EH (cell line): Measurements from ENCODE around the gene SORCS1.

Source experiments
- DNase-seq: peaks from one replicate; pipeline ENCODE4 v3.0.0-alpha.2; 2015; ENCODE audit warnings: low read depth

The SORCS1 gene

DNA sequence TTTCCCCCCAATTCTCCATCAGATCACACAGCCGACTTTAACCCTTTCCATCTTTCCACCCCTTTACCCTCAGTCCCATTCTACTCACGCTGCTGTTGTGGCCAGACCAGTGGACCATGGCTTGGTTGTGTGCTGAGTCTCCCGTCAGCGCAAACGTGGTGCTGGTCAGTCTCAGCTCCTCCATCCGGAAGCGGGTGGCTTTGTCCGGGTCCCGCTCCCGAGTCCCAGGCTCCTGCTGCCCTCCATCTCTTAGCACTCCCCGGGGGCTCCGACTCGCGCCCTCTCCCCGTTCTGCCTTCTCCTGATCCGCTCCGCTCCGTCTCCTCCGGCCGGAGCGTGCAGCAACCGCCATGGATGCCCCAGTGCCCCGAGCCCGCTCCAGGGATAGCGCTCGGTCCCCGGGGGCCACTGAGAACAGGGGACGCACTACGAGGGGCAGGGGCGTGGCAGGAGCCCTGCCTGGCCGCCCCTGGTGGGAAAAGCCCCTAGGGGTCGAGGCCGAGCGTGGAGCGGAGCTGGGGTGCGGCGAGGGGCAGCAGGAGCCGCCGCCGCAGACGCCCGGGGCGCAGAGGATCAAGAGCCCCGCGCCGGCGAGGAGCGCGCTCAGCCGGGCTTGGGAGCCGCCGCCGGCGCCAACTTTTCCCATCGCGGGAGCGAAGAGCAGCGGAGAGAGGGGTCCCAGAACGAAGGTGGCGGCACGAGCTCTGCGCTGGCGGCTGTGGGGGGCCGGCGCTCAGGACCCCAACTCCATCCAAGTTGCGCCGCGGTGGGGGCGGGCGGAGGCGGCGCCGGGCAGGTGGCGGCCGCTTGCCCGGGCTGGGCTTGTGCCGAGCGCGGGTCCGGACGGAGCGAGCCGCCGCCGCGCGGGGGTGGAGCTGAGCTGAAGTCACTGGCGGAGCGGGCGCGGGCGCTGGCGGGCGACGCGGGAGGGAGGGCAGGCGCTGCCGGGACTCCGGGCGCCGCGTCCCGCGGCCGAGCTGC is at the start of gene SORCS1:
Gene SORCS1 (minus strand): TSS at position 826 of the 981 bp plus-strand sequence.
- no peak for DNase-seq

DNA sequence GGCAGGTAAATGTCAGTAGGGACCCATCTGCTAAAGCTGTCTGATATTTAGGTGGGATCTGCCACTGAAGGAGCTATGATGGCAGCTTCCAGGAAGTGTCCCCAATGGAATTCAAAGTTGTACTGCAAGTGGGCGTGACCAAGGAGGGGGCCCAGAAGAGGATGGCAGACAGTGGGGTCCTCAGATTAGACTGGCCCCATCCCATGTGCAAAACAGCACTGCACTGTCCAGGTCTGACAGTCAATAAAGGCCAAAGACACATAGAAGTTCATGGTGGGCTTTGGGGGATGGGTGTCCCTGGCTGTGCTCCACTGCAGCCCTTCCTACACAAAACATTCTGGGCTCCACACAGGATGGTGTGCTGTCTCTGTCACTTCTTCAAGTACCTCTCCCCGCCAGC is 49.8 kb upstream of the SORCS1 start:
- DNase-seq, result no peak

DNA sequence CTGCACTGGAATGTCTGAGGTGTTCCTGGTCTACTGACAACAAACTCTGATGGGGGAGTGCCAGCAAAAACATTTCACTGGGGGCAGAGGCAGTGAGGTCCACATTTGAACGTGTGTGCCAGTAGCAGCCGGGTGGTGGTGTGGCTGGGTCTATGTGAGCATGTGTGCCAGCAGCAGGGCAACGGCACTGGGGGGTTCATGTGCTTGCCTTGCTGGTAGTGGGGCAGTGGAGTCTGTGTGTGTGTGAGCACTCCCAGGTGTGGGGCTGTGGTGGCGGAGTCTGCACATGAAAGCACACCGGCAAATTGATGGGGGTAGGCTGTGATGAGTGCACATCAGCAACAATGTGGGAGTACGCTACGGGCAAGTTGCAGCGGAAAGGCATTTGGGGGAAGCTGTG is 49.4 kb upstream of the SORCS1 start:
- DNase-seq, result no peak

DNA sequence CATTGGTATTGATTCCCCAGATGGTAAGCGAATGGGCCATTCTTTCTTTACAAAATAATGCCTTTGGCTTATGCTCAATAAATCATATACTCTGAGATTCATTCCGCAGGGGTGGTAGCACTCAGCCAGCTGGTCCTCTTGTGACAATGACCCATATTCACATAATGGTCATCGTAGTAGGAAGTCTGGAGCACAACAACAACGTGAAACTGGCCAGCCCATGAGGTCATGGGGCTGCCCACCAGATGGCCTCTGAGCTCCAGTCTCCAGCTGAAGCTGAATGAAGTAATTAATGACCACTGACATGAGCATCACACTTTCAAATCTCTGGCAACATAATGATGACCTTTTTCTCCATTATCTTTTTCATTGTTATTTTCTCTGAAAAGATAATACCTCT is 42.3 kb upstream of the SORCS1 start:
- DNase-seq, result no peak

DNA sequence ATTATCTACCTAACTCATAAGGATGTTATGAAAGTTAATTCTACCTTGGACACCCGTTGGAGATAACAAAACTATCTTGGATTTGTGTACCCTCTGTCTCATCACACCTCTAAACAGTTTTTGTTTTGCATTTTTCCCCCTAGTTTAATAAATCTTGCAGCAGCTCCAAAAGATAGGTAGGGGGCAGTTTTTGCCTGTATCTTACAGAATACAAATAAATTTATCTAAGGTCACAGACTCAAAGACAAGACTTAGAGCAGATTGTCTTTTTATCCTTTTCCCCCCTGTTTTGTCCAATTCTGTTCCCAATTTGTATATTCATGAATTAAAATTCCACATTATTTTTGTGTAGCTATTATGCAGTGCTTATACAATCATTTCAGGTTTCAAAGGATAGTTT is 5.0 kb upstream of the SORCS1 start:
- no peak for DNase-seq

DNA sequence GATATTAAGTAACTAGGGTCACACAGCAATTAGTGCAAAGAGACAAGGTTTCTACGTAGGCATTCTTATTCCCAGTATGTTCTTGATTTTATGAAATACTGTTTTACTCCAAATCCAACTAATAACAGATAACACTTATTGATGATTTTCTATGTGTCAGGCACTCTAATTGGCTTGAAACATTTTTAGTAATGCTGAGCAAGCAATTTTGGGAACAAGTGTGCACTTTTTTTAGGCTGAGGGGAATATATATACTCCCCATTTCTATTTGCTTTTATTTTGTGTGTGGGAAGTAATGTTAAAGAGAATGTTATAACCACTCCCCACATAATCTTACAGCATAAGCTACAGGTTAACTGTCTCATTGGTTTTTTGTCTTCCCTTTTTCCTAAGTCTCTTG is 4.2 kb upstream of the SORCS1 start:
- no peak for DNase-seq

DNA sequence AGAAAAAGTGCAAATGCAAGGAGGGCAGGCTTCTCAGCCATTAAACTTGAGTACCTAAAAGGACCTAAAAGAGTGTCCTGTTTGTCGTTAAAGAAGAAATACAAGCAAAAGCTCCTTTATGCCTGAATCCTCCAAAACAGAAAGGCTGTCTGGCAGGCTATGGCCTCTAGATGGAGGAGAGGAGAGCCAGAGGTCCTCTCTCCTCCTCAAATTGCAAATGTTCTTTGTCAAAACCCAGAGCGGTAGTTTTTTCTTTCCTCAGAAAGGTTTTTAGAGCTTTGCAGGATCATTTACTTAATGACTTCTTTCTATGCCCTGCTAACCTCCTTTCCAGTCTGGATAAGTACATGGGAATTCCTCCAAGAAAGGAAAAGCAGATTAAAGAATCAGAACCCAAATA is 1.9 kb upstream of the SORCS1 start:
- DNase-seq, result no peak

DNA sequence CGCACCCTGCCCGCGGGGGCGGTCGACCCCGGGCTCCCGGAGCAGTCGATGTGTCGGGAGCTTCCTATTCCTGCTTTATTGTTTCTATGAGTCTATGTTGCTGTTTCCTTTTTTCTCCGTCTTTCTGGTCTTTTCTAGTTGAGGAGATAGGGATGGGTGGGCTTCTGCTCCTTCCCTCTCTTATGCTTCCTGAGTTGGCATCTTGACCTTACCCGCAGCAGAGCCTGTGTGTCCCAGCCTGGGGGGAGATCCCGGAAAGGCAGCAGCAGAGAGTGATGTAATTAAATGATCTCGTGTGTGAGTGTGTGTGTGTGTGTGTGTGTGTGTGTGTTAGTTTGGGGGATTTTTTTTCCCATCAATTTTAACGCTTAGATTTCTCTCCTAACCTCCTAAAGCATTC is 486 bp upstream of the SORCS1 start:
- DNase-seq, result no peak

DNA sequence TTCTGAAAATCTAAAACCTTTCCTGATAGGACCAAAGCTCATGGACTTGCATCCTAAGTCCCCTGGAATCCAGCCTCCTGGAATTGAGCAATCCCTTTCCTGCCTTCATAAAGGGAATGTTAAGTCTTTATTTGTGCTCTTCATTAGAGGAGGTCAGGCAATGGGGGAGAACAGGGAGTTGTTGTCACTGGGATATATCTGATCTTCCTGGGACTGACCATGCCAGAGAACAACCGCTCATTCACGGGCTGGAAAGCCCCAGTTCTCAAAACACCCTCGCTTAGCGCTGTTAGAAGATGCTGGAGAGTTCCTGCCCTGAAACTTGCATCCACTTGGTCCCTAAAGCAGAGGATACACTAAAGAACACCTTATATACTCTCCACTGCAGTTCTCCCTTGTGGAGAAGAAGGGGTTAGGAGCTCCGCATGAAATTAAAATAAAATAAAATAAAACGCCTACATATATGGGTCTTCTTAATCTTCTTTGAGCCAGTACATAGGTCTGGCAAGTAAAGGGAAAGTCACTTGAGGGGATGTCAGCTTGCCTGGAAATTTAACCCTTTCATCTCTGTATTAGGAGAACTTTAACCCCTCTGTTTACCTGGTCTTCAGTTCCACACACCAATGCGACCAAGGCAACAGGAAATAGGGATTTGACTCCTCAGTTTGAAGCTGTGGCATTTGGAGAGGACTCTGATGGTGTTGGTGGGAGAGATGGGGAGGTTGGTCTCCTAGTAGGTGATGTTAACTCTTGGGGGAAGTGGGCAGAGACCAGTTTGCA is 1.2 kb downstream of the SORCS1 start:
- no peak for DNase-seq

DNA sequence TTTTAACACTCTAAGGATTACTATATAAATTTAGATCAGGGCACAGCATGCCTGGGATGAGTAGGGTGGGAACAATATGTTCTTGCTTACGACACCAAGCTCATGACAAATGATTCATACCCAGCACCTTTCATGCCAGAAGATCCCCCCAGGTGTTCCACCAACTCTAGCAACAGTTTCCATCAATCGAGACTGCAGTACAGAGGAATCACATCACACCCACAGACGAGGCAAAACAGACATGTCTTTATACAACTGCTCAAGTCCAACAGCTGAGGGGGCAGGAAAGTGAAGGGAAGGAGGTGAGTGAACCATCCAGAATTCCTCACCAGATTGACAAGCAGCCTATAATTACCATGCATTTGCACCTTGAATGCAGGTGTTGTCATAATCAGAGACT is 3.6 kb downstream of the SORCS1 start:
- no peak for DNase-seq

DNA sequence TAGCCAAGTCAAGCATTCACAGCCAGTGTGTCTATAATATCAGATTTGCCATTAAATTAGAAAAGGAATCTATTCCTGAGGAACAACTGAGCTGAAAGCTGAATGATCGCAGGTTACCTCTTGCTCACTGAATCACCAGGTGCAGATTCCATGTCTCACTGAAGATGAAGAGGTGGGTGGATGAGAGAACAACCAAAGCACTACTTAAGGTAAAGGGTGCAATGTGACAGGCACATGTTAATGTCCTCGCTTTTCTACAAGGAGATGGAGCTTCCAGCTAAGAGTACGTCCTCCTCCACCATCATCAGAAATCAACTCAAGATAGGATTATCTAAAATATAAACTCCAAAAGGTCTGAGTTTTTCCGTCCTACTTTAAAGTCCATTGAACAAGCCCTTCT is 4.6 kb downstream of the SORCS1 start:
- DNase-seq, result no peak

DNA sequence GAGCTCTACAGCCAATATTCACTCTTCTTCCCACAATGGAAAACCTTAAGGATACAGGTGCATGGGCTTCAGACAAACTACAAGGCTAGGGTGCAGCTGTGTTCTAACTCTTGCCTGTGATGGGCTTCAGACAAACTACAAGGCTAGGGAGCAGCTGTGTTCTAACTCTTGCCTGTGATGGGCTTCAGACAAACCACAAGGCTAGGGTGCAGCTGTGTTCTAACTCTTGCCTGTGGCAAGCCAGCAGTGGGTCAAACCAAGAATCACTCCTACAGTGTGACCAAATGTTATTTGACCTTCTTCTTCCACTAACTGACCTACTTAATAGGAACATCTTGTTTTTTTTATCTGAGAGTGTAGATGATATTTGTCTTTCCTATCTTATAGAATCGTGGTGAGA is 7.4 kb downstream of the SORCS1 start:
- no peak for DNase-seq

DNA sequence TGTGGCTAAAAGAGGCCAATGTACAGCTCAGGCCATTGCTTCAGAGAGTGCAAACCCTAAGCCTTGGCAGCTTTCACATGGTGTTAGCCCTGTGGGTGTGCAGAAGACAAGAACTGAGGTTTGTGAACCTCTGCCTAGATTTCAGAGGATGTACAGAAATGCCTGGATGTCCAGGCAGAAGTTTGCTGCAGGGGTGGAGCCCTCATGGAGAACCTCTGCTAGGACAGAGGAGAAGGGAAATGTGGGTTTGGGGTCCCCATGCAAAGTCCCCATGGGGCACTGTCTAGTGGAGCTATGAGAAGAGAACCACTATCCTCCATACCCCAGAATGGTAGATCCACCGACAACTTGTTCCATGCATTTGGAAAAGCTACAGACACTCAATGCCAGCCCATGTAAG is 12.4 kb downstream of the SORCS1 start:
- no peak for DNase-seq

DNA sequence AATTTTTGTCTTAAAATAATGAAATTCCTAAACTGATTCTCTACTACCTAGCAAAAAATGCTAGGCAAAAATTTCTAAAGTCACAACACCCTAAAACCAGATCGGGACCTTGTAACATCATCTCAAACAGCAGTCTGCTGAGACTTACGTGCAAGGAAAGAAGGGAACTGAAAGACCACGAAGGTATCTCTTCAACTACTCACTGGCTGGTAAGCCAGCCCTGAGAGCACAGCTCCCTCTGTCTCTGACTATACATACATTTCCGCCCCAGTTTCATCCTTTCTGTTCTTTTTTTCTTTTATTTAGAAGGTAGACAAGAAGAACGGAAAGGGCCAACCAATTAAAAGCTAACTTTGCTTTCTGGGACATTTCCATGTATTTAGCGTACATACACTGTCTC is 15.6 kb downstream of the SORCS1 start:
- no peak for DNase-seq

DNA sequence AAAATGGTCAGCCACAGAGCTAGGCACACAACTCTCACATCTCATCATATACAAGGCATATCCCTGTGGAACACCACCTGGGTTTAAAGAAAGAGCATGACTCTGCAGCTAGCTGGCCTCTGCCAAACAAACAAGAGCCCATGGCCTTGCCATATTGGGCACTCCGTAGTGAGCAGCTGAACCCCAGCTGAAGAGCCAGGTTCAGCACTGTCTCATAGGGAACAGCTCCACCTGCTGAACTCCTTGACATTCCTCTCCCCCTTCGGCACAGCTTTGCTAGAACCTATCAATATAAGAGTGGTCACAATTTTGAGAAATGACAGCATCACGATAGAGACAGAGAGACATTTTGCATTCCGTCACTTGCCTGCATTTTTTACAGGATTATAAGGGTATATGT is 20.0 kb downstream of the SORCS1 start:
- DNase-seq, result no peak

DNA sequence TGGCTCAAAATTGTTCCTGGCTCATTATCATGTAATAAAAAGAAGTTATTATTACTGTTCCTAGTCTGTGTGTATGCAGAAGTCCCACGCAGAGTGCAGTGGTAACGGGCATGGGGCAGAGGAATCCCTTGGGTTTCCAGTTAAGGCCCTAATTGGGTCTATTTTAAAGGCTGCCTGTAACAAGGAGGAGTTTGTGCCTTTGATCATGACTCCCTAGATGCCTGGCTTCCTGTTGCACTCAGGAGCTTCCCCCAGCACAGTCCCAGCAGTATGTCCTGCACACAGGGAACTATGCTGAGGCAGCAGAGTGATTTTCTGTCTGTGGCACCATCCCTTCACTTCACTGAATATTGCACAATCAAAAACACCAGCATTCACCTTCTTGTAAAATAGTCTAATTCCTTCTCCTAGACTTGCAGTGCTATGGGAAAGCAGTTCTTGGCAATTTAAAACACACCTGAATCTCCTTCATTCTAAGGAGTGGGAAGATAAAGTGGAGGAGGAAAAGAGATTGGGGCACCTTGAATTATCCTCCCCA is 22.9 kb downstream of the SORCS1 start:
- DNase-seq, result no peak

DNA sequence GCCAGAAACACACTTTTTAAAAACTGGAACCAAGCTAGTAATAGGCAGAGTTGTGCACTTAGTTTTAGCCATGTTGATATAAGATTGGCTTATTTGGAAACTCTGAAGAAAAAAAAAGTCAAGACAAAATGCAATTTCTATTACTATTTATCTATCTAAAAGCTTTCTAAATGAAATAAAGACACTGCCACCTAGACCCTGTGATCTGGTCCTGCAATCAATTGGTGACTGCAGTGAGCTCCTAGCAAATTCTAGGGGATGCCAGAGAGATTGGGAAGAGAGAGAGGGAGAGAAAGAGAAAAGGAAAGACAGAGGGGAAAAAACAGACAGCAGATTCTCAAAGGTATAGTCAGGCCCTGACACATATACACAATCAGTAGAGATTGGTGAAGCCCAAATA is 25.3 kb downstream of the SORCS1 start:
- DNase-seq, result no peak

DNA sequence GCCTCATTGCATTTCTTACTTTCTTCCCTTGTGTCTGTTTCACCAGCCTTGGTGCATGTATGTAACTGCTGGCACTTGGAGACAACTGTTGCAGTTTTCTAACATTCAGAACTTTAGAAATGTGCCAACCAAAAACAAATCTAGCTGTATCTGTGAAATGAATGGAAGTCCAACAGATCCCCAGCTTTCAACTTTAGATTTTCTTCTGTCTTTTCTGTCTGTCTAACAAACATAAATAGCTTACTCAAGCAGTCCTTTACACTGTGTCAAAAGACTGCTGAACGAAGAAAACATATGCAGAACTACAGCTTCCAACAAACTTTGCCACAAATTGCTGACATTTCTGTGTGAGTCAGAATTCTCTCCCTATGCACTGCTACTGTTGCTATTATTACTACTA is 30.9 kb downstream of the SORCS1 start:
- DNase-seq, result no peak

DNA sequence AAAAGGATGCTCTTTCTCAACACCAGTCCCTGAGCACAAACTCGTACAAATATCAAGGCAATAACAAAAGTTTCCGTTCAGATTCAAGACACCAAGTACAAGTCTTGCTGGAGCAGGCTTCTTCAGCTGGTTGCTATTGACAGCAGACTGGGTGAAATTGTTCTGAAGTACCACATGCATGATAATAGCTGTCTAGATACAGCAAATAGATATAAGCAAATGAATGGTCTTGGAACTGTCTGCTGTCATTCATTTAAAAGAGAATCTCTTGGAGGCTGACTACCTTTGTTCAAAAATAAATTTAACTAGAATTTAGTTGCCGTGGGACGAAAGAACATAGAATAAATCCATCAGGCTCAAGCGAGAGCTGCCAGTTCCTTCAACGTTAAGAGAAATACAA is 35.5 kb downstream of the SORCS1 start:
- no peak for DNase-seq

DNA sequence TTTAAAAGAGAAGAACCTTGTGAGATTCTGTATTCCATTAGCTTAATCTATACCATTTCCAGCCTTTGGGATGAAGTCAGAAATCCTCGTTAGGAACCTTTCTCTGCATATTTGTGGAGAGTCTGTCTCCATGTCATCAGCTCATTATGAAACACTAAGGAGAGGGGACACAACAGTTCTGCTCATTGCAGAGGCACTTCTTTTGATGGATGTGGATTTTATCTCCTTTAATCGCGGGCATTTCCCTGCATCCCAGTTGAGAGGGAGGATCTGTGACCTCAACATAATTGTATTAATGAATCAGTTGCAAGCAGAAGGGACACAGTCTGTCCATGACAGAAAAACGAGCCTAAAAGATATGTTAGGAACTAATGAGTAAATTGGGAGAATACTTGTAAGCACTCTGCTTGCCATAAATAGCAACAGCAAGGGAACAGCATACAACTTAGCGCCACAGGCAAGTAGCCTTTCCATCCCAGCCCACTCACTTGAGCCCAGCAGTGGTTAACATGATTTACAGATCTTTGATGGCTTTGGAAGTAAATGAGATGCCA is 37.9 kb downstream of the SORCS1 start:
- DNase-seq, result no peak

DNA sequence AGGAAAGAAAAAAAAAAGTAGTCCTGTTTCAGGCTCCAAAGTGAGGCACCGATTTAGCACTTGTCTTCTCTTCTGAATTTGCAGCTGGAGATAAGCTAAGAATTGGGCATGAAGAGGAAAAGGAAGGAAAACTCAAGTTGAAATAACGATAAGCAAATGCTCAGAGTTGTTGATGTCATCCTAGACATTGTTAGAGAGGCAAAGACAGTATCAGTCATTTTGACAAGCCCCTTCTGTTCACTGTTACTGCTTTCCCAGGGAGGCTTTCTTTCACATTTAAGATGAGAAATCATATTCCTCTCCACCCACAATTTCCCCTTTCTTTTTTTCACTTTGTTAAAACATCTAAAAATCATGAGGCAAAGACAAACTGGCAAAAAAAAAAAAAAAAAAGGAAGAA is 41.8 kb downstream of the SORCS1 start:
- DNase-seq, result no peak

DNA sequence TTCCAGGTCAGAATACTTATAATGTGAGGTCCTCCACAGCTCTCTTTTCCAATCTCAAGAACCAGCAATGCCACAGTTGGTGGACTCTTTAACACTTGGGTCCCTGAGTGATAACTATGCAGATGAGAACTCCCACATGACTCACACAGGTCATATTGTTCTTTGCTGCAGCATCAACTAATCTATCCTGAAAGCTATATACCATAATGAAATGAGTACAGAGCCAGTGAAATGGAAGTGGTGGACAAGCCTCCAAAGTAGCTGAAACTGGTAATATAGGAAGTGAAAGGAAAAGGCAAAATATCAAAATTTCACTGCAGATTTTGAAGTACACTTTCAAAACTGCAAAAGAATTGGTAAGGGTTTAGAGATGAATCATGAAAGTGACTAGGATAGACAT is 45.6 kb downstream of the SORCS1 start:
- no peak for DNase-seq
